Ishikawa (cell line): ENCODE data around the gene MINDY3.

Experiments
- CEBPB ChIP-seq: IDR thresholded peaks from 2 replicates; pipeline ENCODE4 v1.6.1; 2012
- CREB1 ChIP-seq: IDR thresholded peaks from 2 replicates; pipeline ENCODE4 v1.6.1; 2012; ENCODE audit warnings: low read depth
- EGR1 ChIP-seq: IDR thresholded peaks from 2 replicates; pipeline ENCODE4 v1.6.1; 2012
- EP300 ChIP-seq: IDR thresholded peaks from 2 replicates; pipeline ENCODE4 v1.6.1; 2012; ENCODE audit warnings: borderline replicate concordance
- FOXM1 ChIP-seq: IDR thresholded peaks from 2 replicates; pipeline ENCODE4 v1.6.1; 2012; ENCODE audit warnings: low read depth, borderline replicate concordance
- NFIC ChIP-seq: IDR thresholded peaks from 2 replicates; pipeline ENCODE4 v1.6.1; 2012
- RAD21 ChIP-seq: IDR thresholded peaks from 2 replicates; pipeline ENCODE4 v1.6.1; 2012; ENCODE audit warnings: low read depth
- REST ChIP-seq: IDR thresholded peaks from 2 replicates; pipeline ENCODE4 v1.6.1; 2012; ENCODE audit warnings: low read depth, mild to moderate bottlenecking
- TAF1 ChIP-seq: IDR thresholded peaks from 2 replicates; pipeline ENCODE4 v1.6.1; 2012; ENCODE audit warnings: low read depth, mild to moderate bottlenecking
- TCF12 ChIP-seq: IDR thresholded peaks from 2 replicates; pipeline ENCODE4 v1.6.1; 2012; ENCODE audit warnings: low read depth
- TEAD4 ChIP-seq: IDR thresholded peaks from 2 replicates; pipeline ENCODE4 v1.6.1; 2012
- YY1 ChIP-seq: IDR thresholded peaks from 2 replicates; pipeline ENCODE4 v1.6.1; 2012; ENCODE audit warnings: low read depth
- ZBTB7A ChIP-seq: IDR thresholded peaks from 2 replicates; pipeline ENCODE4 v1.6.1; 2012; ENCODE audit warnings: low read depth
- TF ChIP-seq, protein P1 (sequence below): IDR thresholded peaks from 2 replicates; pipeline ENCODE4 v1.6.1; 2012
- TF ChIP-seq, protein P2 (sequence below): IDR thresholded peaks from 2 replicates; pipeline ENCODE4 v1.6.1; 2012

The MINDY3 gene

GRCh38 chr10:15849316-15849715 is 11.0 kb downstream of the MINDY3 start:
- no peak for TF ChIP-seq REST
- no peak for TF ChIP-seq ZBTB7A
- TF ChIP-seq CEBPB, result no peak
- TF ChIP-seq NFIC, result no peak
- TF ChIP-seq, protein P1, sequence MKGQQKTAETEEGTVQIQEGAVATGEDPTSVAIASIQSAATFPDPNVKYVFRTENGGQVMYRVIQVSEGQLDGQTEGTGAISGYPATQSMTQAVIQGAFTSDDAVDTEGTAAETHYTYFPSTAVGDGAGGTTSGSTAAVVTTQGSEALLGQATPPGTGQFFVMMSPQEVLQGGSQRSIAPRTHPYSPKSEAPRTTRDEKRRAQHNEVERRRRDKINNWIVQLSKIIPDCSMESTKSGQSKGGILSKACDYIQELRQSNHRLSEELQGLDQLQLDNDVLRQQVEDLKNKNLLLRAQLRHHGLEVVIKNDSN, result no peak
- no peak for TF ChIP-seq TEAD4
- no peak for TF ChIP-seq TAF1
- TF ChIP-seq FOXM1, result no peak
- no peak for TF ChIP-seq EP300
- TF ChIP-seq EGR1, result no peak
- TF ChIP-seq, protein P2, sequence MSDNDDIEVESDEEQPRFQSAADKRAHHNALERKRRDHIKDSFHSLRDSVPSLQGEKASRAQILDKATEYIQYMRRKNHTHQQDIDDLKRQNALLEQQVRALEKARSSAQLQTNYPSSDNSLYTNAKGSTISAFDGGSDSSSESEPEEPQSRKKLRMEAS, result no peak
- no peak for TF ChIP-seq YY1
- TF ChIP-seq TCF12, result no peak
- no peak for TF ChIP-seq CREB1
- no peak for TF ChIP-seq RAD21

GRCh38 chr10:15847481-15847880 is 12.8 kb downstream of the MINDY3 start:
- no peak for TF ChIP-seq TAF1
- TF ChIP-seq TEAD4, result no peak
- no peak for TF ChIP-seq EGR1
- no peak for TF ChIP-seq CEBPB
- TF ChIP-seq NFIC, result no peak
- no peak for TF ChIP-seq FOXM1
- TF ChIP-seq, protein P1, result no peak
- TF ChIP-seq, protein P2, result no peak

DNA sequence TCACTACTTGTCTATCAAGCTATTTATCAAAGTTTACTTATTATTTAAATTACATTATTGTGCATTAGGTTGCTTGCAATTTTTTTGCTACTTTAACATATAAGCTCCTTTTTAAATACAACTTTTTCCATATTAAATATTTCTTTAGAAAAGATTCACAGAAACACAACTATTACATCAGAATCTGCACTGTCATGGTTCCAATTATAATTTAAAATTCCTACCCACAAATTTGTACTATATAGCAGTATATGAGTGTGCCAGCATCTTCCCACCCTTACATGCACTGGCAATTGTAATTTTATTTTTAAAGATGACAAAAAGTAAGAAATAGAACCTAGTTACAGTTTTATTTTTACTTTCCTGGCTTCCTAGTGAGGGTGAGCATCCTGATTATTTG is 15.8 kb downstream of the MINDY3 start:
- TF ChIP-seq, protein P2, result no peak
- no peak for TF ChIP-seq FOXM1

DNA sequence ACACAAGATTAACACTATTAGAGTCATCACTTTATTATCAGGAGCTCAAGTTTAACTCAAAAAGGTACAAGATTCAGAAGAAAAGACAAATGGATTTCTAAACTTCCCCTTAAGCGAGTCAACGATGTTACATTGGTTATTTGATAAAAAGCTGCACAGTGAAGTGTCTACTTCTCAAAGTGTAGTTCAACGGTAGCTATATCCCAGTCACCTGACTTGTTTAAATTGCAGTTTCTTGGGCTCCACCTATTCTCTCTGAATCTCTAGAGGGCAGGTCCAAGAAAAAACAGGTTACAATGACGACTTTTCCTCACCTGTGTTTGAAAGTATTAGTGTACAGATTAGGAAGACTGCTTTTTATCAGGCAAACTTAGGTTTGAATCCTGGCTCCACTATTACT is 16.6 kb downstream of the MINDY3 start:
- no peak for TF ChIP-seq RAD21
- TF ChIP-seq, protein P1, result no peak
- no peak for TF ChIP-seq EP300
- TF ChIP-seq CREB1, result no peak
- no peak for TF ChIP-seq NFIC
- no peak for TF ChIP-seq TEAD4
- no peak for TF ChIP-seq CEBPB
- TF ChIP-seq REST, result no peak
- TF ChIP-seq FOXM1, result no peak
- no peak for TF ChIP-seq TAF1
- TF ChIP-seq ZBTB7A, result no peak
- no peak for TF ChIP-seq YY1

DNA sequence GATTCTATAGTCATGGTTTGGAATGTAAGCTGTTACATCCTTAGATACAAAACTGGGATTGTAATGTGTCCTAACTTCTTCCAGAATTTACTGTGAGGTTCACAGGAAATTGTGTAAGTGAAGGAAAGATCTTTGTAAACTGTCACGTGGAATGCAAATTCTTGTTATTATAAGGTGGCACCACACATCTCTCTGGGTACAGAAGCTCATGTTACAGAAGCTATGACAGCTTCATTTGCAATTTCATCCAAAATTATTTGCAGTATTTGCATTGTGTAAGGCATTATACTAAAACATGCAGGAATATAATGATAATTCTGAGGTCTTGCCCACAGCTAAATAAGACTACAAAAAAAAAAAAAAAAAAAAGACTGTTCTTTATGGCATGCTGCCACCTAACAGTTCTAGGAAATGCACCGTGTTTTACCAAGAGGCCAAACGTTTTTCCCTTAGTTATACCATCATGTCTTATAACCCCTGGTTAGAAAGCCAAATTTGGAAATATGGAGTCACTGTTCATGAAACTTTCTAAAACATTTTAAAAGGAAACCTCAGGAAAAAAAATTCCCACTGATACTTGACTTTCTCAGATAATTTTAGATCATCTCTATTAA is 17.6 kb downstream of the MINDY3 start:
- TF ChIP-seq TEAD4 (no peak), FOXM1 (no peak), REST (no peak), RAD21 (no peak), EP300 (no peak)
- TF ChIP-seq, protein P2, result no peak
